HepG2 (cell line): Measurements from ENCODE around the gene CDX1.

Experiments used
- CEBPZ ChIP-seq: IDR thresholded peaks from 2 replicates; pipeline ENCODE4 v1.6.1; 2012; ENCODE audit warnings: low read length, improper control_type of control experiment
- JUN ChIP-seq: sonication (generic); formaldehyde crosslinking; IDR thresholded peaks from 2 replicates; pipeline ENCODE4 v1.4.0; 2020; ENCODE audit warnings: mild to moderate bottlenecking, missing genetic modification reagents
- MAFK ChIP-seq, 2 experiments: IDR thresholded peaks in 1 of 2; conservative IDR thresholded peaks in 1 of 2; 2 replicates each; pipeline ENCODE4 v1.6.1; 2011; ENCODE audit warnings: improper control_type of control experiment in 2 of 2, low read length in 2 of 2
- MTA1 ChIP-seq: sonication (generic); formaldehyde crosslinking; IDR thresholded peaks from 2 replicates; pipeline ENCODE4 v1.4.0; 2020; ENCODE audit warnings: missing genetic modification reagents, mild to moderate bottlenecking, borderline replicate concordance
- RELA ChIP-seq: sonication (generic); formaldehyde crosslinking; IDR thresholded peaks from 2 replicates; pipeline ENCODE4 v1.4.0; 2020; ENCODE audit warnings: missing genetic modification reagents
- TAF1 ChIP-seq: sonication (generic); formaldehyde crosslinking; IDR thresholded peaks from 2 replicates; pipeline ENCODE4 v1.4.0; 2020; ENCODE audit warnings: missing genetic modification reagents
- ZNF121 ChIP-seq: sonication (generic); formaldehyde crosslinking; IDR thresholded peaks from 2 replicates; pipeline ENCODE4 v1.5.0; 2020; ENCODE audit warnings: mild to moderate bottlenecking, missing genetic modification reagents
- ZNF7 ChIP-seq: IDR thresholded peaks from 2 replicates; pipeline ENCODE4 v1.6.1; 2016; ENCODE audit warnings: missing biosample characterization, missing genetic modification reagents
- ZNF839 ChIP-seq: sonication (generic); formaldehyde crosslinking; IDR thresholded peaks from 2 replicates; pipeline ENCODE4 v1.4.0; 2020; ENCODE audit warnings: missing genetic modification reagents, mild to moderate bottlenecking, borderline replicate concordance
- ZSCAN22 ChIP-seq: sonication (generic); formaldehyde crosslinking; IDR thresholded peaks from 2 replicates; pipeline ENCODE4 v1.4.0; 2020; ENCODE audit warnings: mild to moderate bottlenecking, missing genetic modification reagents
- TF ChIP-seq, protein P1 (sequence below): sonication (generic); formaldehyde crosslinking; IDR thresholded peaks from 2 replicates; pipeline ENCODE4 v1.5.0; 2020; ENCODE audit warnings: mild to moderate bottlenecking, missing genetic modification reagents, moderate library complexity
- TF ChIP-seq, protein P2 (sequence below): sonication (generic); formaldehyde crosslinking; IDR thresholded peaks from 2 replicates; pipeline ENCODE4 v1.5.0; 2020; ENCODE audit warnings: missing genetic modification reagents

GRCh38 chr5:150132740-150133139 lies 33.8 kb upstream of the CDX1 start:
- no peak for TF ChIP-seq RELA (CRISPR knock-in tag)
- no peak for TF ChIP-seq MAFK (conservative IDR thresholded peaks at IDR 0.05 in 1 of 2, IDR thresholded peaks at IDR 0.05 in 1 of 2; ENCODE audit: low read length in 2 of 2)
- no peak for TF ChIP-seq JUN (CRISPR knock-in tag)
- no peak for TF ChIP-seq MTA1
- TF ChIP-seq ZNF839 (CRISPR knock-in tag), result no peak
- TF ChIP-seq CEBPZ, result no peak
- no peak for TF ChIP-seq ZNF7
- TF ChIP-seq, protein P1, sequence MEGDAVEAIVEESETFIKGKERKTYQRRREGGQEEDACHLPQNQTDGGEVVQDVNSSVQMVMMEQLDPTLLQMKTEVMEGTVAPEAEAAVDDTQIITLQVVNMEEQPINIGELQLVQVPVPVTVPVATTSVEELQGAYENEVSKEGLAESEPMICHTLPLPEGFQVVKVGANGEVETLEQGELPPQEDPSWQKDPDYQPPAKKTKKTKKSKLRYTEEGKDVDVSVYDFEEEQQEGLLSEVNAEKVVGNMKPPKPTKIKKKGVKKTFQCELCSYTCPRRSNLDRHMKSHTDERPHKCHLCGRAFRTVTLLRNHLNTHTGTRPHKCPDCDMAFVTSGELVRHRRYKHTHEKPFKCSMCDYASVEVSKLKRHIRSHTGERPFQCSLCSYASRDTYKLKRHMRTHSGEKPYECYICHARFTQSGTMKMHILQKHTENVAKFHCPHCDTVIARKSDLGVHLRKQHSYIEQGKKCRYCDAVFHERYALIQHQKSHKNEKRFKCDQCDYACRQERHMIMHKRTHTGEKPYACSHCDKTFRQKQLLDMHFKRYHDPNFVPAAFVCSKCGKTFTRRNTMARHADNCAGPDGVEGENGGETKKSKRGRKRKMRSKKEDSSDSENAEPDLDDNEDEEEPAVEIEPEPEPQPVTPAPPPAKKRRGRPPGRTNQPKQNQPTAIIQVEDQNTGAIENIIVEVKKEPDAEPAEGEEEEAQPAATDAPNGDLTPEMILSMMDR, result no peak
- TF ChIP-seq, protein P2, sequence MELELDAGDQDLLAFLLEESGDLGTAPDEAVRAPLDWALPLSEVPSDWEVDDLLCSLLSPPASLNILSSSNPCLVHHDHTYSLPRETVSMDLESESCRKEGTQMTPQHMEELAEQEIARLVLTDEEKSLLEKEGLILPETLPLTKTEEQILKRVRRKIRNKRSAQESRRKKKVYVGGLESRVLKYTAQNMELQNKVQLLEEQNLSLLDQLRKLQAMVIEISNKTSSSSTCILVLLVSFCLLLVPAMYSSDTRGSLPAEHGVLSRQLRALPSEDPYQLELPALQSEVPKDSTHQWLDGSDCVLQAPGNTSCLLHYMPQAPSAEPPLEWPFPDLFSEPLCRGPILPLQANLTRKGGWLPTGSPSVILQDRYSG (CRISPR knock-in tag), result no peak
- no peak for TF ChIP-seq ZNF121 (CRISPR knock-in tag)
- TF ChIP-seq ZSCAN22 (CRISPR knock-in tag), result no peak
- no peak for TF ChIP-seq TAF1
